CD4-positive, alpha-beta T cell treated with Interleukin-12 subunit alpha and Interleukin-12 subunit beta, for 1 hour (primary cell): ENCODE measurements around the gene XIRP2.

Source experiments
- DNase-seq: peaks from one replicate; pipeline ENCODE4 v3.0.0-alpha.2; 2020

The XIRP2 gene

GRCh38 chr2:167140767-167141166, 252.5 kb downstream of the XIRP2 start:
- no peak for DNase-seq

GRCh38 chr2:167142554-167142953, 254.3 kb downstream of the XIRP2 start:
- DNase-seq, result no peak

- no peak for DNase-seq
Observed at GRCh38 chr2:167144179-167144898, 256.1 kb downstream of the XIRP2 start.

GRCh38 chr2:167147271-167147941, 259.1 kb downstream of the XIRP2 start:
- DNase-seq, result no peak

GRCh38 chr2:167151894-167152293, 263.6 kb downstream of the XIRP2 start:
- DNase-seq, result no peak

GRCh38 chr2:167157523-167157922, 269.2 kb downstream of the XIRP2 start:
- DNase-seq, result no peak

- no peak for DNase-seq
Observed at GRCh38 chr2:167177196-167177595, 288.9 kb downstream of the XIRP2 start.

- no peak for DNase-seq
Observed at GRCh38 chr2:167181134-167181533, 292.9 kb downstream of the XIRP2 start.

GRCh38 chr2:167181688-167182087, 293.4 kb downstream of the XIRP2 start:
- no peak for DNase-seq

- DNase-seq, result no peak
Observed at GRCh38 chr2:167182403-167182802, 294.1 kb downstream of the XIRP2 start.

GRCh38 chr2:167183931-167184330, 295.7 kb downstream of the XIRP2 start:
- no peak for DNase-seq

- no peak for DNase-seq
Observed at GRCh38 chr2:167186465-167186864, 298.2 kb downstream of the XIRP2 start.

GRCh38 chr2:167187049-167187727, 298.9 kb downstream of the XIRP2 start:
- DNase-seq, result no peak

GRCh38 chr2:167187978-167188967, 300.0 kb downstream of the XIRP2 start:
- no peak for DNase-seq

GRCh38 chr2:167190053-167190452, 301.8 kb downstream of the XIRP2 start:
- DNase-seq, result no peak

GRCh38 chr2:167191588-167191987, 303.3 kb downstream of the XIRP2 start:
- no peak for DNase-seq

GRCh38 chr2:167192833-167193232, 304.6 kb downstream of the XIRP2 start:
- DNase-seq, result no peak

- no peak for DNase-seq
Observed at GRCh38 chr2:167196461-167197252, 308.4 kb downstream of the XIRP2 start.

- DNase-seq, result no peak
Observed at GRCh38 chr2:167198009-167198408, 309.7 kb downstream of the XIRP2 start.

- no peak for DNase-seq
Observed at GRCh38 chr2:167198576-167198975, 310.3 kb downstream of the XIRP2 start.

- DNase-seq, result no peak
Observed at GRCh38 chr2:167200019-167200418, 311.7 kb downstream of the XIRP2 start.

- no peak for DNase-seq
Observed at GRCh38 chr2:167209784-167210183, 321.5 kb downstream of the XIRP2 start.
